Lower leg skin (tissue), 4 donors: ENCODE results near the gene KDM3B. TPM values are rescaled to one million over a fixed set of nuclear protein-coding genes. Genes with fewer than 3 reads are reported as not detected.

Source experiments
- DNase-seq, 2 donors: peaks; one replicate each; pipeline ENCODE4 v3.0.0-alpha.2; 2019; ENCODE audit warnings: low spot score in 2 of 2
- H3K4me3 ChIP-seq: fragments of 200-600 bp; sonication (generic); 2 replicates; pipeline ENCODE4 v1.5.1; 2017; ENCODE audit warnings: mild to moderate bottlenecking, low read depth; ENCODE audit not compliant: poor library complexity, severe bottlenecking
- CTCF ChIP-seq, 3 donors: fragments of 450-650 bp; IDR thresholded peaks; one replicate each; pipeline ENCODE4 v1.5.1; 2016; ENCODE audit warnings: antibody characterized with exemption in 3 of 3, mild to moderate bottlenecking in 3 of 3, moderate library complexity in 2 of 3
- POLR2A ChIP-seq, 2 donors: fragments of 450-650 bp; IDR thresholded peaks; one replicate each; pipeline ENCODE4 v1.6.1; 2016 to 2017; ENCODE audit warnings: antibody characterized with exemption in 2 of 2, mild to moderate bottlenecking in 1 of 2, moderate library complexity in 1 of 2
- WGBS, 2 donors: methylation state at CpG; one replicate each; pipeline ENCODE4 v1.1.5; 2018; 5-methylcytosine and 5-hydroxymethylcytosine counted together
- intact Hi-C: fragments of 100-400 bp; cut with DNase I; formaldehyde crosslinking; loops from one replicate; pipeline ENCODE4 v1.15.0; 2023; ENCODE audit warnings: low total_unique reads
- total RNA-seq, 4 donors: library from RNA; depleted of rRNA; stranded (reverse); fragments of >200 nt; gene quantifications; one replicate each; pipeline ENCODE4 v1.1.0, GENCODE V29; 2016

Gene KDM3B
- total RNA-seq, 4 donors from 2014 or later = 54.4 to 72.7 (median 67.0) TPM

GRCh38 chr5:138440159-138441073, 87.9 kb downstream of the KDM3B start:
- 86 to 92% methylated on average over 17 of the region's 17 CpGs for WGBS, 2 donors
- DNase-seq = peak in 1 of 2 donors; percentile 86
- intact Hi-C loops = no loop called here
- H3K4me3 ChIP-seq = no peak overlapping the region
- TF ChIP-seq CTCF (IDR thresholded peaks at IDR 0.05) (no peak), POLR2A (IDR thresholded peaks at IDR 0.05) (no peak)

GRCh38 chr5:138441221-138441620, 88.7 kb downstream of the KDM3B start:
- WGBS, 2 donors = 94 to 96% methylated on average over 9 of the region's 9 CpGs
- TF ChIP-seq CTCF (IDR thresholded peaks at IDR 0.05) (no peak), POLR2A (IDR thresholded peaks at IDR 0.05) (no peak)
- H3K4me3 ChIP-seq = no peak overlapping the region
- intact Hi-C loops = no loop called here
- peak in 1 of 2 donors; percentile 54 for DNase-seq

GRCh38 chr5:138444078-138444773, 91.7 kb downstream of the KDM3B start:
- TF ChIP-seq CTCF (IDR thresholded peaks at IDR 0.05) = no peak
- no peak for TF ChIP-seq POLR2A (IDR thresholded peaks at IDR 0.05)
- DNase-seq = peak in 1 of 2 donors; percentile 72
- H3K4me3 ChIP-seq = no peak overlapping the region
- WGBS, 2 donors = 90 to 93% methylated on average over 13 of the region's 13 CpGs
- intact Hi-C loops = no loop called here

- H3K4me3 ChIP-seq = no peak overlapping the region
- DNase-seq = peak in 1 of 2 donors; percentile 77
- no peak for TF ChIP-seq CTCF (IDR thresholded peaks at IDR 0.05)
- TF ChIP-seq POLR2A (IDR thresholded peaks at IDR 0.05) = no peak
- WGBS, 2 donors = 89 to 90% methylated on average over 20 to 22 of the region's 22 CpGs
- intact Hi-C loops = no loop called here
Observed at GRCh38 chr5:138444774-138445546, 92.5 kb downstream of the KDM3B start.

- H3K4me3 ChIP-seq = no peak overlapping the region
- TF ChIP-seq CTCF (IDR thresholded peaks at IDR 0.05) = no peak
- no peak for TF ChIP-seq POLR2A (IDR thresholded peaks at IDR 0.05)
- DNase-seq = peak in 1 of 2 donors; percentile 81
- intact Hi-C loops = no loop called here
- 75% methylated on average over 17 to 18 of the region's 18 CpGs for WGBS, 2 donors
Observed at GRCh38 chr5:138445547-138446271, 93.2 kb downstream of the KDM3B start.
